NT2/D1 (cell line): ENCODE data around the gene TAS2R7.

ENCODE experiments used
- SUZ12 ChIP-seq: IDR thresholded peaks from 2 replicates; pipeline ENCODE4 v1.6.1; 2011; ENCODE audit not compliant: insufficient read length, insufficient read depth; ENCODE audit errors: extremely low read depth
- YY1 ChIP-seq: IDR thresholded peaks from 2 replicates; pipeline ENCODE4 v1.6.1; 2011; ENCODE audit not compliant: insufficient read length, insufficient read depth
- ZNF274 ChIP-seq: IDR thresholded peaks from 2 replicates; pipeline ENCODE4 v1.6.1; 2011; ENCODE audit warnings: mild to moderate bottlenecking, low read depth, low read length

GRCh38 chr12:10826258-10826657 is 23.8 kb upstream of the TAS2R7 start, which contains the start of gene TAS2R10:
- TF ChIP-seq SUZ12 (no peak), YY1 (no peak), ZNF274 (no peak)
